Measurements from ENCODE around the gene NRSN2.
"Not testable (repeated sequence)": the region's sequence is repeated elsewhere in the genome, so short reads cannot be mapped to it uniquely, and the experiment has no call there.

Gene NRSN2

GRCh38 chr20:325889-326644 lies 20.8 kb upstream of the NRSN2 start:
- DNase-seq = peak; percentile 42 to 58

DNA sequence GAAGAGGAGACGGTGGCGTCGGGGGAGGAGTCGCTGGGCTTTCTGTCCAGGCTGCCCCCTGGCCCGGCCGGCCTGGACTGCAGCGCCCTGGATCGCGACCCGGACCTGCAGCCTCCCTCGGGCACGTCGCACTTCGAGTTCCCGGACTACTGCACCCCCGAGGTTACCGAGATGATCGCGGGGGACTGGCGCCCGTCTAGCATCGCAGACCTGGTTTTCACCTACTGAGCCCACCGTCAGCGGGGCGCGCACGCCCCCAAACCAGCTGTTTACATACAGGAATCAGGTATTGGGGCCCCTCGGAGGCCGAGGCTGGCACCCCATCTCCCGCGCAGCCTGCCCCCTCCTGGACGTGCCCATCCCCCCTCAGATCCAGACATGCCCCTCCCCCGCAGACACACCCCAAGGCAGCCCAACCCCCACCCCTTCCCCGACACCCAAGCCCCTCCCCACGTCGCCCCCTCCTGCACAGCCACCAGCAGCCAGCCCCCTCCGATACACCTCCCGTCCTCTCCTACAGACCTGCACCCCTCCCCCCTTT lies 20.2 kb upstream of the NRSN2 start:
- DNase-seq = peak in 1 of 2 experiments; percentile 74

DNA sequence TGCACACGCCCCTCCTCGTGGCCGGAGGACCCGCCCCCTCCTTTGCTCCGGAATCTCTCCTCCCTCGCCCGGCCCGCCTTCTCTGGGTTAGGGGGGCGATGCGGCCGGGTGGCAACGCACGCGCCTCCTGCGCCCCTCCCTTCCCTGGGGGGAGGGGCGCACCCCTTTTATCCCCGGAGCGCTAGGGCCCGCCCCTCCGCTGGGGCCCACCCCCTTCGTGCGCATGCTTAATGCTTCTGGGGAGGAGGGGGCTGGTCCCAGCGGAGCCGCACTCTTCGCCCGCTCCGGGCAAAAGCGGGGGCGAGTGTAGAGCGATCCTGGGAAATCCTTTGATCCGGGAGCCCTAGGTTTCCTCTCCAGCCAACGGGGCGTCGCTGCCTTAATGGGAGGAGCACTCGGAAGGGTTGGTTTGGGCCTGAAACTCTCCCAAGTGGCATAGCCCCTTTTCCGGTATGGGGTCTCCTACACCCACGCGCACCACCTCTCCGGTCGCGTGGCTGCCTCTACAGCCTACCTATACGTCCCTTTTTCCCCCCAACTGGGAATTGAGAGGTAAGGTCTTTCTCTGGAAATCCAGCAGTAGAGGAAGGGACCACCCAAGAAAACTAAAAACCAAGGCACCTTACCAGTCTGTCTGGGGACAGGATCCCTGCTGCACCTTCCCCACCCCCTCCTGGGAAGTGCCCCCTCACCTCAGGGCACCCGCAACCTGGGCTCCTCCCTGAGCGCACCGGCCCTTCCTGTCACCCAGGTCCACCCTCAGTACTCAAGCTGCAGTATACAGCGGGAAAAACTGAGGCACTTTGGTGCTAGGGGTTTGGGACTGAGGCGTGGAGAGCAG lies 19.5 kb upstream of the NRSN2 start:
- peak; percentile 86 to 91 for DNase-seq

- no peak for DNase-seq
Observed at GRCh38 chr20:328027-328974, 18.6 kb upstream of the NRSN2 start.

DNA sequence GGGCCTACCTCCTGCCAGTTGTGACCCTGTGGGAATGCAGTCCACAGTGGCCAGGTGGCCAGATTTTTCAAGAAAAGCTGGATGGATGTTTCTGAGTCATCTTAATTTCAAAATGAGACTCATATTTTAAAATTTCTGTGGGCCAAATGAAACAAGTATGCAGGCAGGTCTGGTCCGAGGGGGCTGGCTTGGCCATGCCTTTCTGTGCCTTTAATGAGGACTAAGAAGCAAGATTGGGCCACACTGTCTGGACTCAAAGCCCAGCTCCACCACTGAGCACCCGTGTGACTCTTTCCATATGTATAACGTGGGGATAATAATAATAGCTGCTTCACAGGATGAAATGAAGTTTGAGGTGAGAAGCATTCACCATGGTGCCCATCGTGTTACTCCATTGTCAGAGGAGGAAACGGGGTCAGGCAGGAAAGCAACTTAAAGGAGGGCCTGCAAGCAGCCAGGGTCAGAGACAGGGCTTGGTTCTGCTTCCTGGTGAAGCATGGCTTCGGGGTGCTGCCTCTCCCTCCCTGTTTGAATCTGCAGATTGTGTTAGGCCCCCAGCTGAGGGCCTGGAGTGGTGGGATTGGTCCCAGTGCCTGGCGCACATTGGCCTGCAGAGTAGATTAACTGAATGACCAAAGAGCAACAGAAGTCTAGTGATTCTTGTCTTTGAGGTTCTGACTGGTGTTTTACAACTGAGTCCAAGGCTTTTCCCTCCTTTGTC lies 17.8 kb upstream of the NRSN2 start:
- DNase-seq = no peak

DNA sequence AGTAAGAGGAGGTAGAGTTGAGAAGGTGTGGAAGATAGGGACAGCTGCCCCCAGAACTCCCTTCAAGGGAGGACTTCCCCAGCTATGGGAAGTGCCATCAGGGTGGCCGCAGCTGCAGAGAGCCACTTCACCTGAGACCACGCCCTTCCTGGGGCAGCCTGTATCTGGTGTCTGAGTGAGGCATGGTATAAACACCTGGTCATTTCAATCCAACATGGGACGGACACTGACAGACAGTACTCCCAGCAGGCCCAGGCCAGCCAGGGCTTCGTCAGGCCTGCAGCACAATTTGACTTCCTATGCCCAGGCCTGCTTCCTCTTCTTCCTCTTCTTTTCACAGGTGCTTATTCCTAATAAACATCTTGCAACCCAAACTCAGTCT lies 17.1 kb upstream of the NRSN2 start:
- DNase-seq = no peak

- DNase-seq = peak; percentile 54 to 64
Observed at GRCh38 chr20:330233-331149, 16.4 kb upstream of the NRSN2 start.

GRCh38 chr20:334578-334977 lies 12.3 kb upstream of the NRSN2 start:
- DNase-seq = no peak

DNA sequence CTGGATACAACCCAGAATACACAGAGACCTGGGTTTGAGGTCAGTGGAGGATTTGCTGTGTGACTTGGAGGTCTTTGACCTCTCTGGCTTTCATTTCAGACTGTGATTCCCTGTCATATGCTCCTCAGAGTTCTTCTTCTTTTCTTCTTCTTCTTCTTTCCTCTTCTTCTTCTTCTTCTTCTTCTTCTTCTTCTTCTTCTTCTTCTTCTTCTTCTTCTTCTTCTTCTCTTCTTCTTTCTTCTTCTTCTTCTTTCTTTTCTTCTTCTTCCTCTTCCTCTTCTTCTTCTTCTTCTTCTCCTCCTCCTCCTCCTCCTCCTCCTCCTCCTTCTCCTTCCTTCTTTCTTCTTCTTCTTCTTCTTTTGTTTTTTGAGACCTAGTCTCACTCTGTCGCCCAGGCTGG lies 10.9 kb upstream of the NRSN2 start:
- not testable (repeated sequence) for DNase-seq

GRCh38 chr20:341682-342081 lies 5.2 kb upstream of the NRSN2 start:
- peak; percentile 91 for DNase-seq

GRCh38 chr20:343107-343506 lies 3.8 kb upstream of the NRSN2 start:
- no peak for DNase-seq

DNA sequence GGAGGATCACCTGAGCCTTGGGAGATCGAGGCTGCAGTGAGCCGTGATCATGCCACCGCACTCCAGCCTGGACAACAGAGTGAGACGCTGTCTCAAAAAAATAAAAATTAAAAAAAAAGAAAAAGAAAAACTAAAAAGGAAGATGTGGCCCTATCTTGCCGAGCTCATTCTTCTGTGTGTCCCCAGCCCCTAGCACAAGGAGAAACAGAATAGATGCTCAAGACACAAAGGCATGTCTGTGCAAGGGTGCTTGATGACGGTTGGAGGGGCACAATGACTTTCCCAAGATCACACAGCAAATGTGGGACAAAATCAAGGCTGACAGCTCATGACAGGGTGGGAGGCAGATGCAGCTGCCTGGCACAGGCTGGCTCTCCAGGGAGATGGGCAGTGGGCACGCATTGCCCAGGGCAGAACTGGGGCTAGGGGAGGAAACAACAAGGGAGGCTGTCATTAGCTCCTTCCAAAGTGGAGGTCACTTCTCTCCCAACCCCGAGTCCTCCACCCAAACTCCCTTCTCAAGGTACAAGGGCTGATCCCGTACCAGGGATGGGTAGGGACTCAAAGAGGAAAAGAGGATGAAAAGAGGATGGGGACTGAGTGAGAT lies 775 bp upstream of the NRSN2 start:
- no peak for DNase-seq

DNA sequence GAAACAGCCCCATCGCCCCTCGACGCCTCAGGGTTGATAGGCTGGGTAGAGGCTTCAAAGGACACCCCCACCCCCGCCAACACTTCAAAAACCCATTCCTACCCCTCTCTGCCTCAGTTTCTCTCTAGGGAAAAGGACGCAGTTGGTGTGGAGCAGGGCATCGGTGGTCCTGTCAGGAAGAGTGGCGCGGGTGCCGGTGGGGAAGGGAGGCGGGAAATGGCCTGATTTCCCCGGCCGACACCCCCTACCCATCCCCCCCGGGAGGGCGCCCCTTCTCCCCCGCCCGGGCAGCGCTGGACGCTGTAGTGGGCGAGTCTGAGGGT lies 367 bp downstream of the NRSN2 start:
- DNase-seq = no peak

DNA sequence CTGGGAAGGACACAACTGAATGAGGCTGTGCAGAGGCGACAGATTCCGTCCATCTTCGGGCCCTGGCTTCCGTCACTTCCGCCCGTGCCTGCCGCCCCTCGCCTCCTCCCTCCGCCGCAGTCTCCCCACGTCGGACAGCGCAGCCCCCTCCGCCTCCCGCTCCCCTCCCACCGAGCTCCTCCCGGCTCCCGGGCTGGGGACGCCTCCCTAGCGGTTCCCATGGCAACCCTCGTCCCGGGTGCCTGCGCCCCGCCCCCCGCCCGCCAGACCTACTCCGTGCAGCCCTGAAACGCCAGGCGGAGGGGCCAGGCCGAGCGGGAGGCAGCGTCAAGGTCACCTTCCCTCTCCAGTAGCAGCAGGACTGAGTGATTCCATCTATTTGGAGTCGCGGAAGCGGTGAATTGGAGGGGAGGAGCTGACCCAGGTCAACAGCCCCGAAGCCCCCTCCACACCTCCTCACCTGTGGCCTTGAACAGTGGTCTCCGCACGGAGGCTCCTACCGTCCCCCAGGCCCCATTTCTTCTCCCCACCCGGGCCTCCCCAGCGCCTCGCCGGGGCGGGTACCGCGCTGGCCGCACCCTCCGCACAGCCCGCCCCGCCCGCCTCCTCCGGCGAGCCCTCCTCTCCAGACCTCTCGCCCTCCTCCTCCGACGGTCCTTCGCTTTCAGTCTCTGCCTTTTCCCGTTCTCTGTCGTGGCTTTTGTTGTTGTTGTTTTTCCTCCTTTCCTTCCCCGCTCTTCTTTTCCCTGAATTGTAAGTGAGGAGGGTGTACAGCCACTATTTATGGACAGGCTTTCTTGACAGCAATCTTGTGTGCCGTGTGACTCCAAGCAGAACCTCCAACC lies 951 bp downstream of the NRSN2 start:
- peak; percentile 91 to 96 for DNase-seq

GRCh38 chr20:348972-349841 lies 2.3 kb downstream of the NRSN2 start:
- DNase-seq = no peak

GRCh38 chr20:353166-353565 lies 6.3 kb downstream of the NRSN2 start:
- DNase-seq = no peak

DNA sequence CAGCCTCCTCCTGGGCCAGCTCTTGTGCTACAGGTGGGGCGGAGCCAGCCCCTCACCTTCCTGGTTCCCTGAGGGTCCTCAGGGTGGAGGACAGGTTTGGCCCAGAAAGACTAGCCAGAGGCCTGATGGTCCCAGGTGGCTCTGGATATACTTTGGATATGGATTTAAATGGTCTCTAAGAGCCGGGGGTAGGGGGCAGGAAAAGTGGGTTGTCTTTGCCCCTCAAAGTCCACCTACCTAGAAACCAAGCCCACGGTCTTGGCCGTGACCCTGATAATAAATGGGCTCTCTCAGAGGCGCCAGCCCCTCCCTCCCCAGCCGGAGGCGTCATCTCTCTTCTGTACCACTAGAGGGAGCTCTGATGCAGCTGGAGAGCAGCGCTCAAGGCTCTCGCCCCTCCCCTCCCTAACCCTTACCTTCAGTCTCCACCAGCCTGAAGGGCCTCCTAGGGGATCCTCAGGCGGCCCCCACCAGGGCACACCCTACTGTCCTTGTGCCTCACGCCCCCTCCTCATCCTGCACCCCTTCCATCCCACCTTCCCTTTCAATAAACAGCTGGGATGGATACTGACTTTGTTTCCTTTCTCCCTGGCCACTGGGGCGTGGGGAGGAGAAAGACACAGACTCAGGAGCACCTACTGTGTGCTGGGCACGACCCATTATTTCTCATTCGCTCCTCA lies 7.5 kb downstream of the NRSN2 start:
- DNase-seq = peak; percentile 52 to 82

GRCh38 chr20:356154-356553 lies 9.2 kb downstream of the NRSN2 start:
- DNase-seq = not testable (repeated sequence)

All from SW 1271 (cell line).